ENCODE data around the gene ZNF415. TPM values are rescaled to one million over a fixed set of nuclear protein-coding genes. Genes with fewer than 3 reads are reported as not detected.

ZNF415 gene
- polyA plus RNA-seq, 1 donor (not counting 4 experiments of a cell fraction or from before 2014, with no cell fraction given): 5.2 TPM

- H3K27ac ChIP-seq (ENCODE audit: control insufficient read depth, insufficient read depth, low read length): no peak overlapping the region
- peaks cover 15 to 28% of the 10 kb centered on the region in 2 experiments for H3K36me3 ChIP-seq (ENCODE audit: control insufficient read depth in 2 of 2, extremely low read depth in 1 of 2, insufficient read depth in 2 of 2, low read length in 2 of 2)
- DNase-seq (ENCODE audit: low read depth, low spot score) (no peak), FAIRE-seq (no peak)
- no peak overlapping the region for H2AFZ ChIP-seq (ENCODE audit: control insufficient read depth, low read length)
- H3K9ac ChIP-seq (ENCODE audit: control insufficient read depth, extremely low read depth, insufficient read depth, low read length): no peak overlapping the region
- TF ChIP-seq, protein P1, sequence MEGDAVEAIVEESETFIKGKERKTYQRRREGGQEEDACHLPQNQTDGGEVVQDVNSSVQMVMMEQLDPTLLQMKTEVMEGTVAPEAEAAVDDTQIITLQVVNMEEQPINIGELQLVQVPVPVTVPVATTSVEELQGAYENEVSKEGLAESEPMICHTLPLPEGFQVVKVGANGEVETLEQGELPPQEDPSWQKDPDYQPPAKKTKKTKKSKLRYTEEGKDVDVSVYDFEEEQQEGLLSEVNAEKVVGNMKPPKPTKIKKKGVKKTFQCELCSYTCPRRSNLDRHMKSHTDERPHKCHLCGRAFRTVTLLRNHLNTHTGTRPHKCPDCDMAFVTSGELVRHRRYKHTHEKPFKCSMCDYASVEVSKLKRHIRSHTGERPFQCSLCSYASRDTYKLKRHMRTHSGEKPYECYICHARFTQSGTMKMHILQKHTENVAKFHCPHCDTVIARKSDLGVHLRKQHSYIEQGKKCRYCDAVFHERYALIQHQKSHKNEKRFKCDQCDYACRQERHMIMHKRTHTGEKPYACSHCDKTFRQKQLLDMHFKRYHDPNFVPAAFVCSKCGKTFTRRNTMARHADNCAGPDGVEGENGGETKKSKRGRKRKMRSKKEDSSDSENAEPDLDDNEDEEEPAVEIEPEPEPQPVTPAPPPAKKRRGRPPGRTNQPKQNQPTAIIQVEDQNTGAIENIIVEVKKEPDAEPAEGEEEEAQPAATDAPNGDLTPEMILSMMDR (optimal IDR thresholded peaks at IDR 0.05 in 1 of 3, IDR thresholded peaks at IDR 0.05 in 1 of 3, conservative IDR thresholded peaks at IDR 0.05 in 1 of 3; ENCODE audit: extremely low read depth in 1 of 3, insufficient read depth in 2 of 3, low read length in 3 of 3): no peak
- TF ChIP-seq EZH2 (IDR thresholded peaks at IDR 0.05; ENCODE audit: low read length): no peak
- peaks cover 4% of the 10 kb centered on the region for H3K79me2 ChIP-seq (ENCODE audit: control insufficient read depth, insufficient read depth, low read length)
- no peaks in the 10 kb centered on the region for H3K27me3 ChIP-seq (ENCODE audit: control insufficient read depth, extremely low read depth, insufficient read depth, low read length)
- H3K4me3 ChIP-seq (ENCODE audit: control insufficient read depth in 2 of 3, extremely low read depth in 1 of 3, insufficient read depth in 2 of 3, low read depth in 1 of 3, low read length in 3 of 3): no peak overlapping the region
- peaks cover 3% of the 10 kb centered on the region for H3K9me3 ChIP-seq (ENCODE audit: control insufficient read depth, low read depth, low read length)
- dilution Hi-C loops (cut with MboI; ENCODE audit: extremely low pct_ligation_motif_present, low sequenced_read_pairs): no loop called here
- no peaks in the 10 kb centered on the region for H4K20me1 ChIP-seq (ENCODE audit: control insufficient read depth, extremely low read depth, insufficient read depth, low read length)
- no peaks in the 10 kb centered on the region for H3K4me1 ChIP-seq (ENCODE audit: control insufficient read depth, extremely low read depth, insufficient read depth, low read length)
- H3K9me1 ChIP-seq (ENCODE audit: control insufficient read depth, extremely low read depth, insufficient read depth, low read length): no peaks in the 10 kb centered on the region
- H3K4me2 ChIP-seq (ENCODE audit: control insufficient read depth, extremely low read depth, insufficient read depth, low read depth, low read length): no peak overlapping the region
Observed at GRCh38 chr19:53082929-53083328, 49.8 kb downstream of the ZNF415 start.

- Histone ChIP-seq H2AFZ (ENCODE audit: control insufficient read depth, low read length) (no peak overlapping the region), H3K4me2 (ENCODE audit: control insufficient read depth, extremely low read depth, insufficient read depth, low read depth, low read length) (no peak overlapping the region), H4K20me1 (ENCODE audit: control insufficient read depth, extremely low read depth, insufficient read depth, low read length) (no peaks in the 10 kb centered on the region), H3K27me3 (ENCODE audit: control insufficient read depth, extremely low read depth, insufficient read depth, low read length) (no peaks in the 10 kb centered on the region), H3K27ac (ENCODE audit: control insufficient read depth, insufficient read depth, low read length) (no peak overlapping the region), H3K4me1 (ENCODE audit: control insufficient read depth, extremely low read depth, insufficient read depth, low read length) (no peaks in the 10 kb centered on the region), H3K79me2 (ENCODE audit: control insufficient read depth, insufficient read depth, low read length) (peaks cover 4% of the 10 kb centered on the region), H3K9me1 (ENCODE audit: control insufficient read depth, extremely low read depth, insufficient read depth, low read length) (no peaks in the 10 kb centered on the region), H3K9me3 (ENCODE audit: control insufficient read depth, low read depth, low read length) (peaks cover 3% of the 10 kb centered on the region), H3K9ac (ENCODE audit: control insufficient read depth, extremely low read depth, insufficient read depth, low read length) (no peak overlapping the region), H3K4me3 (ENCODE audit: control insufficient read depth in 2 of 3, extremely low read depth in 1 of 3, insufficient read depth in 2 of 3, low read depth in 1 of 3, low read length in 3 of 3) (no peak overlapping the region), H3K36me3 (ENCODE audit: control insufficient read depth in 2 of 2, extremely low read depth in 1 of 2, insufficient read depth in 2 of 2, low read length in 2 of 2) (peaks cover 15 to 26% of the 10 kb centered on the region in 2 experiments)
- no peak for FAIRE-seq
- TF ChIP-seq, protein P1 (optimal IDR thresholded peaks at IDR 0.05 in 1 of 3, IDR thresholded peaks at IDR 0.05 in 1 of 3, conservative IDR thresholded peaks at IDR 0.05 in 1 of 3; ENCODE audit: extremely low read depth in 1 of 3, insufficient read depth in 2 of 3, low read length in 3 of 3): no peak
- TF ChIP-seq EZH2 (IDR thresholded peaks at IDR 0.05; ENCODE audit: low read length): no peak
- no peak for DNase-seq (ENCODE audit: low read depth, low spot score)
- dilution Hi-C loops (cut with MboI; ENCODE audit: extremely low pct_ligation_motif_present, low sequenced_read_pairs): no loop called here
Observed at GRCh38 chr19:53079313-53079924, 53.3 kb downstream of the ZNF415 start.
